ENCODE data around the gene DHX16. TPM values are rescaled to one million over a fixed set of nuclear protein-coding genes. Genes with fewer than 3 reads are reported as not detected.
A peak's percentile ranks its signal among the peaks of the same experiment; 100 is the strongest.

DHX16 gene
- total and polyA plus RNA-seq, 9 of the 15 experiments (the other 6 are each of a cell fraction or from before 2014, with no cell fraction given), result 14.6 to 66.1 (median 47.5) TPM

GRCh38 chr6:30646450-30647241 is 26.2 kb downstream of the DHX16 start, which contains the start of gene C6orf136 (continued):
- TF ChIP-seq, protein P1, sequence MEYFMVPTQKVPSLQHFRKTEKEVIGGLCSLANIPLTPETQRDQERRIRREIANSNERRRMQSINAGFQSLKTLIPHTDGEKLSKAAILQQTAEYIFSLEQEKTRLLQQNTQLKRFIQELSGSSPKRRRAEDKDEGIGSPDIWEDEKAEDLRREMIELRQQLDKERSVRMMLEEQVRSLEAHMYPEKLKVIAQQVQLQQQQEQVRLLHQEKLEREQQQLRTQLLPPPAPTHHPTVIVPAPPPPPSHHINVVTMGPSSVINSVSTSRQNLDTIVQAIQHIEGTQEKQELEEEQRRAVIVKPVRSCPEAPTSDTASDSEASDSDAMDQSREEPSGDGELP (CRISPR knock-in tag; IDR thresholded peaks at IDR 0.05; ENCODE audit: borderline replicate concordance), result peak; percentile 96
- TF ChIP-seq SNAPC5 (CRISPR knock-in tag; IDR thresholded peaks at IDR 0.05) (no peak), ZNF24 (IDR thresholded peaks at IDR 0.05) (peak; percentile 99), ZNF212 (CRISPR knock-in tag; IDR thresholded peaks at IDR 0.05) (no peak), BCL6 (CRISPR knock-in tag; IDR thresholded peaks at IDR 0.05) (no peak), NKRF (IDR thresholded peaks at IDR 0.05; ENCODE audit: borderline replicate concordance) (no peak), CHD1 (IDR thresholded peaks at IDR 0.05; ENCODE audit: low read length) (no peak), ZNF224 (CRISPR knock-in tag; IDR thresholded peaks at IDR 0.05) (no peak), HNRNPUL1 (IDR thresholded peaks at IDR 0.05; ENCODE audit: low read length) (no peak), FOSL1 (tag; conservative IDR thresholded peaks at IDR 0.05) (0 out of 2 replicates have a peak, but pooled peaks have one; percentile 6), TBP (optimal IDR thresholded peaks at IDR 0.05; ENCODE audit: low read depth, low read length) (peak; percentile 52), ZMIZ1 (IDR thresholded peaks at IDR 0.05; ENCODE audit: low read depth in 2 of 2, low read length in 2 of 2) (0 out of 4 replicates have a peak, but pooled peaks of 1 of the 2 experiments have one; percentile 42), ARID3A (IDR thresholded peaks at IDR 0.05; ENCODE audit: borderline replicate concordance, low read depth, low read length) (0 out of 2 replicates have a peak, but pooled peaks have one; percentile 52), ZNF239 (CRISPR knock-in tag; IDR thresholded peaks at IDR 0.05) (no peak), KLF16 (IDR thresholded peaks at IDR 0.05) (no peak), ZFP91 (CRISPR knock-in tag; IDR thresholded peaks at IDR 0.05) (no peak), ZNF316 (IDR thresholded peaks at IDR 0.05) (no peak), PTRF (tag; IDR thresholded peaks at IDR 0.05) (no peak)

Measured in K562 (cell line).